GM12873 (cell line): ENCODE data around the gene CATSPERE.

Source experiments
- CTCF ChIP-seq: IDR thresholded peaks from 2 replicates; pipeline ENCODE4 v1.5.1; 2012; ENCODE audit warnings: low read depth, mild to moderate bottlenecking, moderate library complexity, low read length, control low read depth; ENCODE audit not compliant: insufficient read depth; ENCODE audit errors: missing control alignments

Gene CATSPERE

GRCh38 chr1:244603498-244603897 is 142.4 kb downstream of the CATSPERE start:
- TF ChIP-seq CTCF = peak; percentile 43

- no peak for TF ChIP-seq CTCF
These were observed 144.8 kb downstream of the CATSPERE start for GRCh38 chr1:244605835-244606370.

GRCh38 chr1:244614113-244614836 is 153.2 kb downstream of the CATSPERE start:
- no peak for TF ChIP-seq CTCF

GRCh38 chr1:244614879-244615278 is 153.8 kb downstream of the CATSPERE start:
- TF ChIP-seq CTCF = no peak

- no peak for TF ChIP-seq CTCF
These were observed 154.2 kb downstream of the CATSPERE start for GRCh38 chr1:244615301-244615700.

- TF ChIP-seq CTCF = no peak
These were observed 165.6 kb downstream of the CATSPERE start for GRCh38 chr1:244626709-244627108.

GRCh38 chr1:244628789-244629188 is 167.7 kb downstream of the CATSPERE start:
- no peak for TF ChIP-seq CTCF
